Liver (tissue), 9 donors: ENCODE measurements around the gene IGF1R. TPM values are rescaled to one million over a fixed set of nuclear protein-coding genes. Genes with fewer than 3 reads are reported as not detected.

ENCODE experiments used
- DNase-seq: peaks from one replicate; pipeline ENCODE4 v3.0.0-alpha.2; 2017; ENCODE audit warnings: low spot score
- H3K27ac ChIP-seq, 2 donors: one replicate each; pipeline ENCODE4 v1.7.0; 2013; ENCODE audit warnings: inconsistent platforms in 2 of 2, low read length in 2 of 2, control low read depth in 1 of 2, low read depth in 1 of 2, mild to moderate bottlenecking in 1 of 2
- H3K27me3 ChIP-seq, 4 donors: one replicate each; pipeline versions ENCODE4 v1.6.1 to v1.7.0; 2013; ENCODE audit warnings: low read length in 3 of 4, inconsistent platforms in 1 of 4, mild to moderate bottlenecking in 1 of 4, moderate library complexity in 1 of 4; ENCODE audit not compliant: control insufficient read depth in 4 of 4, insufficient read depth in 4 of 4
- H3K36me3 ChIP-seq, 4 donors: one replicate each; pipeline versions ENCODE4 v1.6.1 to v1.7.0; 2013; ENCODE audit warnings: low read length in 3 of 4, mild to moderate bottlenecking in 3 of 4, low read depth in 1 of 4, moderate library complexity in 1 of 4; ENCODE audit not compliant: control insufficient read depth in 4 of 4, insufficient read depth in 3 of 4
- H3K4me1 ChIP-seq, 4 donors: one replicate each; pipeline versions ENCODE4 v1.6.1 to v1.7.0; 2013; ENCODE audit warnings: low read length in 3 of 4, mild to moderate bottlenecking in 3 of 4, moderate library complexity in 1 of 4; ENCODE audit not compliant: control insufficient read depth in 4 of 4, insufficient read depth in 4 of 4
- H3K4me3 ChIP-seq, 3 donors: one replicate each; pipeline versions ENCODE4 v1.6.1 to v1.7.0; 2013; ENCODE audit warnings: low read length in 3 of 3, control low read depth in 1 of 3, low read depth in 1 of 3, mild to moderate bottlenecking in 1 of 3
- H3K9ac ChIP-seq, 2 donors: one replicate each; pipeline ENCODE4 v1.7.0; 2013; ENCODE audit warnings: low read length in 2 of 2, mild to moderate bottlenecking in 2 of 2, moderate library complexity in 2 of 2, control low read depth in 1 of 2, low read depth in 1 of 2
- H3K9me3 ChIP-seq, 4 donors: one replicate each; pipeline versions ENCODE4 v1.6.1 to v1.7.0; 2013; ENCODE audit warnings: low read length in 3 of 4; ENCODE audit not compliant: control insufficient read depth in 4 of 4
- ATF3 ChIP-seq: IDR thresholded peaks from 2 replicates; pipeline ENCODE4 v1.6.1; 2016; ENCODE audit warnings: antibody characterized with exemption
- CTCF ChIP-seq: fragments of 150-350 bp; IDR thresholded peaks from 2 replicates; pipeline ENCODE4 v1.5.1; 2017; ENCODE audit warnings: improper control_type of control experiment, low read depth, low read length; ENCODE audit not compliant: missing input control
- EGR1 ChIP-seq, 2 donors: IDR thresholded peaks; 2 replicates each; pipeline ENCODE4 v1.6.1; 2016 to 2018; ENCODE audit warnings: antibody characterized with exemption in 2 of 2, low read depth in 2 of 2
- FOXA1 ChIP-seq: IDR thresholded peaks from 2 replicates; pipeline ENCODE4 v1.6.1; 2016; ENCODE audit warnings: antibody characterized with exemption
- FOXA2 ChIP-seq: IDR thresholded peaks from 2 replicates; pipeline ENCODE4 v1.6.1; 2016; ENCODE audit warnings: antibody characterized with exemption
- GABPA ChIP-seq, 2 donors: IDR thresholded peaks in 1 of 2; conservative IDR thresholded peaks in 1 of 2; 2 replicates each; pipeline ENCODE4 v1.6.1; 2016; ENCODE audit warnings: antibody characterized with exemption in 2 of 2, mild to moderate bottlenecking in 1 of 2, moderate library complexity in 1 of 2
- HNF4A ChIP-seq, 2 donors: conservative IDR thresholded peaks; 2 replicates each; pipeline ENCODE4 v1.6.1; 2016; ENCODE audit warnings: antibody characterized with exemption in 2 of 2, mild to moderate bottlenecking in 2 of 2
- JUND ChIP-seq, 2 donors: IDR thresholded peaks; 2 replicates each; pipeline ENCODE4 v1.6.1; 2016; ENCODE audit warnings: antibody characterized with exemption in 2 of 2
- NR2F2 ChIP-seq: IDR thresholded peaks from 2 replicates; pipeline ENCODE4 v1.6.1; 2016; ENCODE audit warnings: antibody characterized with exemption
- RAD21 ChIP-seq, 2 donors: IDR thresholded peaks; 2 replicates each; pipeline ENCODE4 v1.6.1; 2016; ENCODE audit warnings: antibody characterized with exemption in 2 of 2, mild to moderate bottlenecking in 2 of 2
- RXRA ChIP-seq, 2 donors: IDR thresholded peaks; 2 replicates each; pipeline ENCODE4 v1.6.1; 2017 to 2018; ENCODE audit warnings: antibody characterized with exemption in 2 of 2, mild to moderate bottlenecking in 1 of 2
- SP1 ChIP-seq: IDR thresholded peaks from 2 replicates; pipeline ENCODE4 v1.6.1; 2018; ENCODE audit warnings: antibody characterized with exemption, mild to moderate bottlenecking
- TAF1 ChIP-seq: conservative IDR thresholded peaks from 2 replicates; pipeline ENCODE4 v1.6.1; 2016; ENCODE audit warnings: antibody characterized with exemption, mild to moderate bottlenecking
- YY1 ChIP-seq: IDR thresholded peaks from 2 replicates; pipeline ENCODE4 v1.6.1; 2016; ENCODE audit warnings: antibody characterized with exemption, mild to moderate bottlenecking
- WGBS: extraction: QIAGEN DNeasy Blood & Tissue Kit; methylation state at CpG from one replicate; pipeline ENCODE4 v1.1.7; 2013; 5-methylcytosine and 5-hydroxymethylcytosine counted together
- polyA plus RNA-seq, 2 donors: library from polyadenylated mRNA; stranded (reverse) in 1 of 2; unstranded in 1 of 2; fragments of 200-250 nt in 1 of 2; fragments of >200 nt in 1 of 2; fragmentation: Nextera tagmentation in 1 of 2; extraction: Ambion mirVana in 1 of 2; gene quantifications; one replicate each; pipeline versions ENCODE4 v1.2.1 to v1.2.3, GENCODE V29; 2013 to 2015
- total RNA-seq, 2 donors: library from RNA; depleted of rRNA; stranded (reverse); fragments of >200 nt; gene quantifications; one replicate each; pipeline ENCODE4 v1.2.3, GENCODE V29; 2014
- TF ChIP-seq, protein P1 (sequence below): IDR thresholded peaks from 2 replicates; pipeline ENCODE4 v1.6.1; 2016; ENCODE audit warnings: antibody characterized with exemption
- TF ChIP-seq, protein P2 (sequence below): IDR thresholded peaks from 2 replicates; pipeline ENCODE4 v1.6.1; 2016; ENCODE audit warnings: antibody characterized with exemption
- donor health status: healthy.
- donor health status: healthy.
- donor health status: healthy.
- donor health status: healthy.
- donor health status: healthy.

Gene IGF1R
- total and polyA plus RNA-seq, 4 donors, result 0.69 to 10.3 (median 3.2) TPM

DNA sequence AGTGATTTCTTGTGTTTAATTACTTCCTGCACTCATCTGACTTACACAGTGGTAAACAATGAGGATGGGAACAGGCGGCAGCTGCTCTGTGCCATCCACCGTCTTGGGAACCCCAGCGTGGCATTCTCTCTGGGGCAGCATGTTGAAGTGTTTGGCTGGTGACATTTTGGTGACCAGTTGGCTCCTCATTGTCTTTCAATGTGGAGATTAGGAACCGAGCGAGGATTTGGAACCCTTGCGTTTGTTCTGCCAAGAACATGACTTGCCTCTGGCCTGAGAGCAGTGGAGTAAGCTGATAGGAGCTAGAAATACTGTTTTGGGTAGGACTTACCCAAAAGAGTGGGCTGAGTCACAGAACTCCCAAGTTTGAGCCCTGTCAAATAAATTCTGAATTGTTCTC is 88.8 kb downstream of the IGF1R start:
- Histone ChIP-seq H3K9ac (no peak overlapping the region), H3K4me3 (no peak overlapping the region), H3K9me3 (no peaks in the 10 kb centered on the region), H3K27ac (no peak overlapping the region), H3K36me3 (no peaks in the 10 kb centered on the region), H3K4me1 (peaks cover 0 to 12% (median 2%) of the 10 kb centered on the region in 4 donors), H3K27me3 (no peaks in the 10 kb centered on the region)
- DNase-seq, result no peak
- TF ChIP-seq ATF3 (no peak), RXRA (IDR thresholded peaks at IDR 0.05) (no peak), FOXA2 (no peak), RAD21 (IDR thresholded peaks at IDR 0.05) (no peak), GABPA (IDR thresholded peaks at IDR 0.05 in 1 of 2, conservative IDR thresholded peaks at IDR 0.05 in 1 of 2) (no peak), CTCF (no peak), YY1 (no peak), TAF1 (no peak), NR2F2 (no peak), HNF4A (conservative IDR thresholded peaks at IDR 0.05) (no peak)
- TF ChIP-seq, protein P1, sequence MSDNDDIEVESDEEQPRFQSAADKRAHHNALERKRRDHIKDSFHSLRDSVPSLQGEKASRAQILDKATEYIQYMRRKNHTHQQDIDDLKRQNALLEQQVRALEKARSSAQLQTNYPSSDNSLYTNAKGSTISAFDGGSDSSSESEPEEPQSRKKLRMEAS, result no peak
- TF ChIP-seq, protein P2, sequence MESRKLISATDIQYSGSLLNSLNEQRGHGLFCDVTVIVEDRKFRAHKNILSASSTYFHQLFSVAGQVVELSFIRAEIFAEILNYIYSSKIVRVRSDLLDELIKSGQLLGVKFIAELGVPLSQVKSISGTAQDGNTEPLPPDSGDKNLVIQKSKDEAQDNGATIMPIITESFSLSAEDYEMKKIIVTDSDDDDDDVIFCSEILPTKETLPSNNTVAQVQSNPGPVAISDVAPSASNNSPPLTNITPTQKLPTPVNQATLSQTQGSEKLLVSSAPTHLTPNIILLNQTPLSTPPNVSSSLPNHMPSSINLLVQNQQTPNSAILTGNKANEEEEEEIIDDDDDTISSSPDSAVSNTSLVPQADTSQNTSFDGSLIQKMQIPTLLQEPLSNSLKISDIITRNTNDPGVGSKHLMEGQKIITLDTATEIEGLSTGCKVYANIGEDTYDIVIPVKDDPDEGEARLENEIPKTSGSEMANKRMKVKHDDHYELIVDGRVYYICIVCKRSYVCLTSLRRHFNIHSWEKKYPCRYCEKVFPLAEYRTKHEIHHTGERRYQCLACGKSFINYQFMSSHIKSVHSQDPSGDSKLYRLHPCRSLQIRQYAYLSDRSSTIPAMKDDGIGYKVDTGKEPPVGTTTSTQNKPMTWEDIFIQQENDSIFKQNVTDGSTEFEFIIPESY, result no peak
- 92% methylated on average over 6 of the region's 6 CpGs for WGBS

DNA sequence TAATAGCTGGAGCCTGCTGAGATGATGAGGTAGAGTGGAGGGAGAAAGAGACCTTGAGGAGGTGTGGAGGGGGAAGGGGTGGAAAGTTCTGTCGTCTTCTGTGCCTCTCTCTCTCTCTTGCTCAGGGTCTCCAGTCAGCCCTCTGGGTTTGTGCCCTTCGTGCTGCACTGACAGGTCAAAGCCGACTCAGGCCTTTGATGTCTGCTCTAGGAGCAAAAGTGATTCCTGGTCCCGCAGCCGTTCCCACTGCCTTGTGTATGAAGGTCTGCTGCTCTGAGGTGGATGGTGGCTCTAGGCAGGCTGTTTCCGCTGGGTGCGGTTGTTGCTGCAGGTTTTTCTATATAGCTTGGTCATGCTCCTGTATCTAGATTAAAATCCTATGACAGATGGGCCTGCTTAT is 89.4 kb downstream of the IGF1R start:
- 69% methylated on average over 7 of the region's 7 CpGs for WGBS
- Histone ChIP-seq H3K9ac (no peak overlapping the region), H3K27ac (no peak overlapping the region), H3K27me3 (no peaks in the 10 kb centered on the region), H3K4me1 (peaks cover 0 to 12% (median 2%) of the 10 kb centered on the region in 4 donors), H3K36me3 (no peaks in the 10 kb centered on the region), H3K4me3 (no peak overlapping the region), H3K9me3 (no peaks in the 10 kb centered on the region)
- no peak for TF ChIP-seq FOXA2
- DNase-seq, result no peak

- no peak for TF ChIP-seq JUND (IDR thresholded peaks at IDR 0.05)
- no peak for TF ChIP-seq RAD21 (IDR thresholded peaks at IDR 0.05)
- TF ChIP-seq FOXA1, result no peak
- no peak for TF ChIP-seq EGR1 (IDR thresholded peaks at IDR 0.05; ENCODE audit: low read depth in 2 of 2)
- TF ChIP-seq SP1, result no peak
- TF ChIP-seq, protein P1, result no peak
- no peak for TF ChIP-seq FOXA2
- Histone ChIP-seq H3K27ac (no peak overlapping the region), H3K27me3 (no peaks in the 10 kb centered on the region), H3K4me3 (no peak overlapping the region), H3K36me3 (no peaks in the 10 kb centered on the region), H3K9me3 (no peaks in the 10 kb centered on the region), H3K4me1 (peaks cover 0 to 11% (median 2%) of the 10 kb centered on the region in 4 donors), H3K9ac (no peak overlapping the region)
- DNase-seq, result no peak
- WGBS, result 73% methylated on average over 9 of the region's 9 CpGs
Observed at GRCh38 chr15:98738689-98739401, 90.5 kb downstream of the IGF1R start.
